ENCODE data around the gene AKAP8L.
"Not testable (repeated sequence)": the region's sequence is repeated elsewhere in the genome, so short reads cannot be mapped to it uniquely, and the experiment has no call there.

AKAP8L gene

GRCh38 chr19:15417699-15418098 lies 1.1 kb downstream of the AKAP8L start:
- no peak for DNase-seq (ENCODE audit: low read depth)

DNA sequence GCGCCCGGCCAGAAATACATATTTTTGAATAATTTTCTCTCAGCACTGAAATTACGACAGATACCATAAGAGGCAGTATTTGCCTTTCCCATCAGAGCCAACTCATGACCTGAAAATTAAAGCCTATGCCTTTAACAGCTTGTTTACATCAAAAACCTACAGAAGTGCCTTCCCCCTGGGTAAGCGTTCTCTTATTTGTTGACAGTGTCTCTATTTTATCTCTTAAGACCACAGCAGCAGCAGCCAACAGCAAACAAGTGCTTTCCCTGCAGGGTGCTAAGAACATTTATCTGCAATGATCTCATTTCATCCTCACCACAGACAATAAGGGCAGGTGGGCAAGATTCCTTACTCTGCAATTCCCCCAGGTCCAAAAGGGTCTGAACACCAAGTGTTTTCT lies 6.0 kb downstream of the AKAP8L start:
- no peak for DNase-seq (ENCODE audit: low read depth)

DNA sequence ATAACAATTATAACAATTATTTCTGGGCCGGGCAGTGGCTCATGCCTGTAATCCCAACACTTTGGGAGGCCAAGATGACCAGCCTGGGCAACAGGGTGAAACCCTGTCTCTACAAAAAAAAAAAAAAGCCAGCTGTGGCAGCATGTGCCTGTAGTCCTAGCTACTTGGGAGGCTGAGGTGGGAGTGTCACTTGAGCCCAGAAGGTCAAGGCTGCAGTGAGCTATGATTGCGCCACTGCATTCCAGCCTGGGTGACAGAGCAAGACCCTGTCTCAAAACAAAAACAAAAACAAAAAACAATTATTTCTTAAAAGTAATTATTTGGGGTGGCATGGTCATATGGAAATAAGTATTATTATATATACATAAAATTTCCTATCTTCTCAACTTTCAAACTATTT lies 7.4 kb downstream of the AKAP8L start:
- not testable (repeated sequence) for DNase-seq (ENCODE audit: low read depth)

GRCh38 chr19:15404780-15405211 lies 14.0 kb downstream of the AKAP8L start:
- DNase-seq (ENCODE audit: low read depth) = no peak

DNA sequence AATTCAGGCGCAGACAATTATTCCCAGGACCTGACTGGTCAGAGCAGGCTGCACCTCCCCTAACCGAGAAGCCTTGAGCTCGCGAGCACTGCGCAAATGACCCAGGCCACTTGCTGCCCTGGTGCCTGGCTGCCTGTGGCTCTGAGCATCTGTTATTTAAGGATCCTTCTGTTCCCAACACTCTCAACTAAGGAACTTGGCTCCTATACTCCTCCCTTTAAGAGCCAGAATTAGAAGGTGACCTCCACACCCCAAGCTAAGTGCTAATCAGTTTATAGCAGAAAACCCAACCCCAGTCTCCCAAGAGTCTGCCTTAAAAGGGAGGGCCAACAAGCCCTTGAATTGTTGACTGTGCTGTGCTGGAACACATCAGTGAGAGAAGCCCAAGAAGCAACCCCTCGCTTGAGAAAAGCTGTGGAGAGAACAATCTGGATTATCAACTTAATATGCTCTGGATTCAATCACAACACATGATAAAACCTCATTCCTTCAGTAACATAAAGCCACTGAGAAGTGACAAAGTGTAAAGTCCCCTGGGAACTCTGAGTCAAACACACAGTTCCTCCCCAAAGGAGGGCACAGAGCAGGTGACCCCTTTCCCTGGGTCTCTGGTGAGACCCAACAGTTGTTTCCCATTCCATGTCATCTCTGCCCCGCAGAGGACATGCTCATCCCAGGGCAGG lies 14.6 kb downstream of the AKAP8L start:
- DNase-seq (ENCODE audit: low read depth) = no peak

DNA sequence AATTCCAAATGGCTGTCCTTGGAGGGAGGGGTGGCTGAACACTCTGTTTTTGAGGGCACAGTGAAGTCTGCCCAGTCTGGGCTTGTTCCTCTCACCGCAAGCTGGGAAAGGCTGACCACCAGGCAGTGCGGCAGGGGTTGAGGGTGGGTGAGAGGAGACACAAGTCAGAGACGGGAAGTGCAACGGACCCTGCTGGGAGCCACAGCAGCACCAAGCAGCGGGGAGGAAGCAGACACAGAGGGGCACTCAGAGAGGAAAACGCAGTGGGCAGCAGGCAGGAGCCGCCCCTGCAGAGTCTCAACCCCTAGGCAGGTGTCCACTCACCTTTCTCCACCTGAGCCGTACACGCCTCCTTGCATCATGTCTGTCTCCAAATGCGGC lies 15.6 kb downstream of the AKAP8L start:
- no peak for DNase-seq (ENCODE audit: low read depth)

DNA sequence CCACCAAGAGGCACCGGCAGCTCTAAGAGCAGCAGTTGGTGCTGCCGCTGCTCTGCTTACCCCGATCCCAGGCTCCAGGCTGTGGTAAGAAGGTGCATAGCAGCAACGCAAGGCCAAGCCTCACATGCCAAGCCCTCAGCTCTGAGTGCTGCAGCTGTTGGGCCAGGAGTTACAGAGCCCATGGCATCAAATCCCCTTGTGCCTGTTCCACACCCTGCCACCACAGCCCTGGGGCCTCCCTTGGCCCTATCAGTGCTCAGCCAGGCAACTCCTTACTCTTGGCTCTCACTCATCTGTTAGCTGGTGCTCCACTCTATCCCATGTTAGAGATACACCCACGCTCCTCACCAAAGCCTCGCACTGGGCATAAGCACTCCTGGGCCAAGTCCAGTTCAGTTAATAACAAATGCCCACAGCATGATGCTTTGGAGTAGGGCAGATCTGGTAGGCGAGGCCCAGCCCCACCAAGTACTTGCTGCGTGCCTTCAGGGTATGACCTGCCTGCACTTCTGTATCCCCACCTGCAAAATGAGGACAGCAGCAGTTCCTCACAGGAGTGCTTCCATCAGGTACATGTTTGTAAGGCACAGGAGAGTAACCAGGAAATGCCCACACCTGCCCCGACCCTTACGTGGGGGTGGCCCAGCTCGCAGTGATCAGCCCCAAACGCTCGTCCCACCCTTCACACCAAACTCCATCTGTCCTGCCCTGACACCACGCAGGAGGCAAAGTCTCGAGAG lies 16.2 kb downstream of the AKAP8L start:
- DNase-seq (ENCODE audit: low read depth) = no peak

- DNase-seq (ENCODE audit: low read depth) = no peak
Observed at GRCh38 chr19:15401397-15401710, 17.4 kb downstream of the AKAP8L start.

DNA sequence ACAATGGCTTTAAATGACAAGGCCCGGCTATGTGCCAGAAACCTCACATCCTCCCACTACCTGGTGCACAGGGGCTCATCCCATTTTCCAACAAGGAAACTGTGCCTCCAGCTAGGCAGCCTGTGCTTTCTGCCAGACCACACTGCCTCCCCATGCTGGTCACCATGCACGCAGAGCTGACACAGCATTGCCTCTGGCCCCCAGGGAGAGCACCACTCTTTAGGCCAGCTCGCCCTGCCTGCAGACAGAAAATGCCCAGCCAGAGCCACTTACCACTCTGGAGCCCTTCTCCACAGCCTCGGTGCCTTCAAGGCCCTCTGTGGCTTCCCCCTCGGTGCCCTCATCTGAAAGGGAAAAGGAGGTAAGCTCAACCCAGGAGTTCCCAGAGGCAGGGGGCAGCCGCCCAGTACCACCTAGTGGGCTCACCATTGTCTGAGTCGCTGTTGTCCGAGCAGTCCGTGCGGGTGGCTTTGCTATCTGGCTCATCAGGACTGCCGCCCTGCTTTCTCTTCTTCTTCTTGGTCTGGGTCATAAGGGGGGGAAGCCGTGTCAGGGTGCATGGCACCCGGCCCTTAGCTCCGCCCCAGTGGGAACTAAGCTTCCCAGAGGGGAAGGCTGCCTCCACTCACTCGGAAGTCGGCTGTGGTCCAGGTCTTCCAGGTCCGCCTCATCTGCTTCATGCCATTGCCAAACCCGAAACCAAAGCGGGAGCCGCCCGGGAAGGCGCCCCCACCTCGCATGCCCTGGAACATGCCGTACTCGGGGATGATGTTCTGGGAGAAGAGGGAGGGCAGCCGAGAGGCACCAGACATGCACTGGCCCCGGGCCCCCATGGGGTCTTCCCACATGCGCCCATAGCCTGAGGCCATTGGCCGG lies 18.0 kb downstream of the AKAP8L start:
- DNase-seq (ENCODE audit: low read depth) = no peak

DNA sequence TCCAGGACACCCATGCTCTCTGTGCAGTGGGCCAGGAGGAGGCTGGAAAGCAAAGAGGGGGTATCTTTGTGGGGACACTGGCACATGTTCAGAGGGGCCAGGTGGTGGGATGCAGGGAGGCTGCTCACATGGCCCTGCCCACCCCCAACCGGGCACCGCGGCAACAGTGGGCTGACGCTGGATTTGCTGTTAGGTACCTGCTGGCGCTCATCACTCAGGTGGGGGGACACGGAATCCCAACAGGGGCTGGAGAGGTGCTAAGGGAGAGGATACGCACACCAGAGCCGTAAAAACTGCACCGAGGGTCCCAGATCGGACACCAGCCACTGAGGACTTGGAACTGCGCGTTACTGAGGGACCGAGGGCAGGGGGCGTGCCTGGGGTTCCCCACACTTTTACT lies 19.2 kb downstream of the AKAP8L start:
- no peak for DNase-seq (ENCODE audit: low read depth)

- no peak for DNase-seq (ENCODE audit: low read depth)
Observed at GRCh38 chr19:15399234-15399515, 19.6 kb downstream of the AKAP8L start.

DNA sequence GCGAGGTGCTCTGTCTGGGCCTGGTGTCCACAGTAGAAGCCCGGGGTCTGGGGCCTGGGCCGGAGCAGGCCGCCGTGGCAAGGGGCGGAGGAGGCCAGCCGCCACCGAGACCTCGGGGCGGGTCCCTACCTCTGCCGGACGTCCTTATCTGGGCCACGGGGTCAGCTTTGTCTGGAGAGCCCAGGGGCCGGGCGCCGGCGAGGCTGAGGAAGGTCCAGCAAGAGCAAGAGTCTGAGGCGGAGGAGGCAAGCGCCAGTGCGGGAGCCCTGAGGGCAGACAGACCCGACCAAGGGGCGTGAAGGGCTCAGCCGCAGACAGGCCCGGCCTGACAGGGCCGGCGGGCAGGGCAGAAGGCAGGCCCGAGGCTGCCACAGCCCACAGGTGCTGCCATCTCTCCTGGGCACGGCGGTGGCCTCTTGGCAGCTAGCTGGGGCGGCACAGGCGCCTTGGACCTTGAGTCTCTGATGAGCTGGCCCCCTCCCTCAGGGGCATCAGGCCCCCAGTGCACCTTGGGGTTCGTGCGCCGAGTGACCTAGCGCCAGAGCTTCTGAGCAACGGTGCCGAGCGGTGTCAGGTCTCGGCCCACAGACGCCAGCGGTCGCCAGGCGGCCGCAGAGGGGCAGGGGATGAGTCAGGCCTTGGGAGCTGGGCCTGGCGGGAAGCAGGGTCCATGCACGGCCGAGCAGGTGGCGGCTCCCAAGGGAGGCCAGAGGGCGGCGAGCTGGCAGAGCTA lies 20.1 kb downstream of the AKAP8L start:
- no peak for DNase-seq (ENCODE audit: low read depth)

- no peak for DNase-seq (ENCODE audit: low read depth)
Observed at GRCh38 chr19:15397782-15398181, 21.0 kb downstream of the AKAP8L start.

- DNase-seq (ENCODE audit: low read depth) = no peak
Observed at GRCh38 chr19:15397236-15397635, 21.6 kb downstream of the AKAP8L start.

- DNase-seq (ENCODE audit: low read depth) = no peak
Observed at GRCh38 chr19:15396436-15396835, 22.4 kb downstream of the AKAP8L start.

DNA sequence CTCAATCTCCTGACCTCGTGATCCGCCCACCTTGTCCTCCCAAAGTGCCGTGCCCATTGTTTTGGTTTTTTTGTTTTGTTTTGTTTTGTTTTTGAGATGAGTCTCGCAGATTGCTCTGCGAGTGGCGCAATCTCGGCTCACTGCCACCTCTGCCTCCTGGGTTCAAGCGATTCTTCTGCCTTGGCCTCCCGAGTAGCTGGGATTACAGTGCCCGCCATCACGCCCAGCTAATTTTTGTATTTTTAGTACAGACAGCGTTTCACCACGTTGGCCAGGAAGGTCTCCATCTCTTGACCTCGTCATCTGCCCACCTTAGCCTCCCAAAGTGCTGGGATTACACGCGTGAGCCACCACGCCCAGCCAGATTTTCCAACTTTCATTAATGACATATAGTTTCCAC lies 23.5 kb downstream of the AKAP8L start:
- DNase-seq (ENCODE audit: low read depth) = not testable (repeated sequence)

DNA sequence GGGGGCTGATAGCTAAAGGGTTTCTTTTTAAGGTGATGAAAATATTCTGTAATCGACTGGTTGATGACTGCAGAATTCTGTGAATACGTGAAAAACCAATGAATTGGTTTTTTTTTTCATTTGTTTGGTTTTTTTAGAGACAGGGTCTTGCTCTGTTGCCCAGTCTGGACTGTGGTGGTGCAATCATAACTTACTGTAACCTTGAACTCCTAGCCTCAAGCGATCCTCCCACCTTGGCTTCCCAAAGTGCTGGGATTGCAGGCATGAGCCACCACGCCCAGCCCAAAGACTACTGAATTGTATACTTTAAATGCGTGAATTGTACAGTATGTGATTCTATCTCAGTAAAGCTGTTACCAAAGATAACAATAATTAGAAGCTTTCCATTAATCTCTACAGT lies 24.4 kb downstream of the AKAP8L start:
- no peak for DNase-seq (ENCODE audit: low read depth)

GRCh38 chr19:15393963-15394362 lies 24.8 kb downstream of the AKAP8L start:
- no peak for DNase-seq (ENCODE audit: low read depth)

- DNase-seq (ENCODE audit: low read depth) = no peak
Observed at GRCh38 chr19:15390814-15391213, 28.0 kb downstream of the AKAP8L start.

DNA sequence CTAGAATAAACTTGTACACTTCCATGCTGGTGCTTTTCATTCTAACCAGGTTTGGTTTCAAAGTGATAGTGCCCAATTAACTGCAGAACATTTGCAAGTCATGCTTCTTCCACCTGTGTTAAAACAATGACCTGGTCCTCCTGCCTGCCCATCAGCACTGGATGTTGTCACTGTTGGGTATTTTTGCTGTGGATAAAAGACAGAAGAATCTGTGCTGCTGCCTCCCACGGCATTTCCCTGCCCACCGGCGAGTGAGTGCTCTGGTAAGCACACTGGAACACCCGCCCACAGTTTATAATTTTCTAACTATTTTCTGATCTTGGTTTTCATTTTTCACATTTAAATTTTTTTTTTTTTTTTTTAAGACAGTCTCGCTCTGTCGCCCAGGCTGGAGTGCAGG lies 36.9 kb downstream of the AKAP8L start:
- no peak for DNase-seq (ENCODE audit: low read depth)

GRCh38 chr19:15381429-15381828 lies 37.4 kb downstream of the AKAP8L start:
- no peak for DNase-seq (ENCODE audit: low read depth)

- no peak for DNase-seq (ENCODE audit: low read depth)
Observed at GRCh38 chr19:15379999-15380647, 38.7 kb downstream of the AKAP8L start.

Measured in activated T-helper 9 cell treated with anti-CD3 and anti-CD28 coated beads, Interleukin-2, amount 50 U/mL, for 16 hours (primary cell).